GM12892 (cell line): ENCODE data around the gene IL36G.

Experiments used
- DNase-seq: peaks from one replicate; pipeline ENCODE4 v3.0.0; 2011; ENCODE audit not compliant: insufficient read length
- FAIRE-seq: peaks from 2 replicates; lab custom pipeline; 2011; peaks lifted over from hg19 to GRCh38; lab: Jason Lieb, UNC
- POLR2A ChIP-seq: IDR thresholded peaks from 2 replicates; pipeline ENCODE4 v1.6.1; 2011; ENCODE audit warnings: low read depth, low read length, control low read depth
- POLR2AphosphoS5 ChIP-seq: IDR thresholded peaks from 2 replicates; pipeline ENCODE4 v1.6.1; 2011; ENCODE audit warnings: low read depth, low read length, control low read depth
- TAF1 ChIP-seq: IDR thresholded peaks from 2 replicates; pipeline ENCODE4 v1.6.1; 2011; ENCODE audit warnings: low read depth, mild to moderate bottlenecking, control low read depth, low read length, borderline replicate concordance

The IL36G gene

GRCh38 chr2:112949456-112949855 lies 28.4 kb upstream of the IL36G start:
- TF ChIP-seq TAF1 (no peak), POLR2AphosphoS5 (no peak), POLR2A (no peak)
- FAIRE-seq (no peak), DNase-seq (no peak)

GRCh38 chr2:112954364-112954763 lies 23.4 kb upstream of the IL36G start:
- DNase-seq (no peak), FAIRE-seq (no peak)
- no peak for TF ChIP-seq POLR2AphosphoS5
- no peak for TF ChIP-seq TAF1
- TF ChIP-seq POLR2A: no peak

GRCh38 chr2:112957511-112957910 lies 20.3 kb upstream of the IL36G start:
- DNase-seq: no peak
- FAIRE-seq: no peak
- TF ChIP-seq POLR2A (no peak), TAF1 (no peak), POLR2AphosphoS5 (no peak)

DNA sequence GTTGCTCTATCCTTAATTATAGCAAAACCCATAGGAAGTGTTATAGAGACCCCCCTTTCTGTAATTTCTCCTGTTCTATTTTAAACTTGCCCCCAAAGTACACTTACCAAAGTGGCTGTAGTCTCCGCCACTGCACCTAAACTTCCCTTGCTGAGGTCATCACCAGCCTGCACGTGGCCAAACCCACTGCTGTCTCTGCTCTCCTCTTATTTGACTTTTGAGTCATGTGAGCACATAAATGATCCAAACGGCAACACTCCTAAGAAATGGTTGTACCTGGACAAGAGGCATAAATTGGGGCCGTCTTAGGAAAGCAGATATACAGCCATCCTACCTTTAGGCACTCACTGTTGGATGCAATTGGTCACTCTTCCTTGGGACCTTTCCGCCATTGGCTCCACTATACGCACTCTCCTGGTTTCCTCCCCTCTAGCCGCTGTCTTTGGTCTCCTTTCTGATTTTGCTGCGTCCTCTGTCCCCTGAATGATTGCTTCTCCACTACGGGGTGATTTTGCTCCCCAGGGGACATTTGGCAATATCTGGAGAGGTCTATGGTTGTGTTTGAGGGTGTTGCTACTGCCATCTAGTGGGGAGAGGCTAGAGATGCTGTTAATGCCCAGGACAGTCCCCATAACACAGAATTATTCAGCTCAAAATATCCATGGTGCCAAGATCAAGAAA lies 19.2 kb upstream of the IL36G start:
- peak; percentile 11 for DNase-seq
- peak; percentile 5 for FAIRE-seq
- TF ChIP-seq TAF1 (no peak), POLR2AphosphoS5 (no peak), POLR2A (no peak)

GRCh38 chr2:112959109-112959812 lies 18.5 kb upstream of the IL36G start:
- no peak for FAIRE-seq
- TF ChIP-seq TAF1 (no peak), POLR2AphosphoS5 (no peak), POLR2A (no peak)
- DNase-seq: no peak

DNA sequence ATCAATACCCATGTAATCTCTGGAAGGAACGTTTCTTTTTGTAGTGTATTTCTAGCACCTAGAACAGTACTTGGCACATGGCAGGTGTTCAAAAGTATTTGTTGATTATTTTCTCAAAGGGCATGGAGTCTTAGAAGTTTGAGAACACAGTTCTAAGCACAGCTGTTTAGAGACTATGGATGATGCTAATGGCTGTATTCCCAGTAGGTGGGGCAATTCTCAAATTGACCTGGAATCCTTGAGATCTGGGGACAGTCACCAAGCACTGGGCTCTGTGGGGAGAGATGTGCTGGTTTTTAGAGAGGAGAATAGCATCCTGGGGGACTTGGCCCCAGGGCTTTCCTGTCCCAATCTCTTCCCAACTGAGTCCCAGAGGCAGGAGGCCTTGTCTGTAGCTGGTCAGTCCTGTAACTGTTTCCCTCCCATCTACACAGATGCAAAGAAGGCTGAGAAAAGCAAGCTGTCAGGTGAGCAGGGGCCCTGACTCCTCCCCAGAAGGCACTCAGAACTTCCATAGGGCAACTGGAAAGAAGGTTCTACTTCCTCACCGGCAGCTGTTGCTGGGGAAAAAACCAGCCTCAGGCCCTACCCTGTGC lies 17.5 kb upstream of the IL36G start:
- FAIRE-seq (no peak), DNase-seq (no peak)
- TF ChIP-seq POLR2AphosphoS5: no peak
- no peak for TF ChIP-seq POLR2A
- TF ChIP-seq TAF1: no peak

- FAIRE-seq (no peak), DNase-seq (no peak)
- TF ChIP-seq POLR2A: no peak
- no peak for TF ChIP-seq TAF1
- no peak for TF ChIP-seq POLR2AphosphoS5
Measured at GRCh38 chr2:112962308-112963175, 15.3 kb upstream of the IL36G start.

DNA sequence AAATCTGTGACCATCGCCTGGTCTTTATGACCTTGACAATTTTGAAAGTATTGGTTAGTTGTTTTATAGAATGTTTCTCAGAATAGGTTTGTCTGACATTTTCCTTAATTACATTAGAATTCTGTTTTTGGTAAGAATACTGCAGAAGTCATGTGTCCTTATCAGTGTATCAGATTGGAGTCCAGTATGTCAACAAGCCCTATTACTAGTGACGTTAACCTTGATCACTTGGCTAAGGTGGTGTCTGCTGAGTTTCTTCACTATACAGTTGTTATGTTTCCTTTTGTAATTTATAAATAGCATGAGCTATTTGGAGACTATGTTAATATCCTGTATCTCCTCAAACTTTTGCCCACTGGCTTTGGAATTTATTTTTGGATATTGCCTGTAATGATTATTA lies 10.8 kb upstream of the IL36G start:
- FAIRE-seq (no peak), DNase-seq (no peak)
- TF ChIP-seq POLR2AphosphoS5 (no peak), POLR2A (no peak), TAF1 (no peak)

DNA sequence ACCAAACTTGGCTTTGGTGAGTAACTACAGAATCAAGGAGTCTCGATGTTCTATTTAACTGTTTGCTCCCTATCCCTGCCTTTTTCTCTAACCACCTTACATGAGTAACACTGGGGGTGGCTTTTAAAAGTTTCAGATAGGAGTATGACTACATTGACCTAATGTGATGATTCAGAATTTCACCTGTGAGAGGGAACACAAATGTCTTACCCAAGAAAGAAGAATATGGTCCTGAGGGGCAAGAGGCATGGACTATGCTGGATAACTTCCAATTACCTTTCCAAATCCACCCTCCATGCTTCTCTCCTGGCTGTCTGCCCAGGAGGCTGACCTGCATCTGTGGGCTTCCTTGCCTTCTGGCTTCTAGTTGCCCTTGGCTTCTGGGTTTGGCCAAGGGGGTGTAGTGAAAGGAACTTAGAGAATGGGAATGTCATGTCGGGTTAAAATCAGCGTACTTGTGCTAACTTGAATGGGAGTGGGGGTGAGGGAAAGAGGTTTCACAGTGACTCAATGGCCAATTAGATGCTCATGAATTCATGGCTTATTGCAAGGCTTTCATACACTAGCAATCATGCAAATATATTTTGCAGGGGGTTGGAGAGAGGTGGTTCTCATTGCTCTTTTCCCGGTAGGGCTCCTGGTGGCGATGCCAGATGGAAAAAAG lies 5.3 kb upstream of the IL36G start:
- no peak for FAIRE-seq
- DNase-seq: no peak
- TF ChIP-seq POLR2AphosphoS5: no peak
- TF ChIP-seq POLR2A: no peak
- no peak for TF ChIP-seq TAF1

DNA sequence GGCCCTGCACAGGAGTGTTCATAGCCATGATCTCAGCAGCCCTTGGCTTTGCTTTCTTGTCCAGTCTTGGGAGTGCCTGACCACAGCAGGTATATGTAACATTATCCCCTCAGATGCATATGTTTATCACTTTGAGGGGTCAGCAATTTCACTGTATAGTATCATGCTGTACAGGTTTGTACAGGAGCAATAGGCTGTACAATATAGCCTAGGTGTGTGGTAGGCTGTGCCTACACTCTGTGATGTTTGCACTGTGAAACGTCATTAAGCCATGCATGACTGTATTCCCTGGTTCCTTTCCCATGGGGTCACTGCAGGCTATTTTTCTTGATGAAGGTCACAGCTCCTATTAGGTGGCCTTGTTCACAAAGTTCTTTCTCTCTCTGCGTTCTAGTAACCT lies 4.7 kb upstream of the IL36G start:
- TF ChIP-seq POLR2A: no peak
- TF ChIP-seq TAF1: no peak
- no peak for TF ChIP-seq POLR2AphosphoS5
- DNase-seq: no peak
- FAIRE-seq: no peak

- TF ChIP-seq TAF1 (no peak), POLR2AphosphoS5 (no peak), POLR2A (no peak)
- DNase-seq: no peak
- FAIRE-seq: no peak
Measured at GRCh38 chr2:112979731-112980130, 1.9 kb downstream of the IL36G start.
